GM13976 (cell line): ENCODE results near the gene ETDB.

Experiments used
- DNase-seq: peaks from one replicate; pipeline ENCODE4 v3.0.0; 2012; ENCODE audit warnings: low spot score
- in situ Hi-C: fragments of 300-500 bp; cut with MboI; formaldehyde crosslinking; loops from one replicate; pipeline ENCODE4 v1.12.0; 2022; ENCODE audit warnings: low sequenced_read_pairs, mixed read lengths, inconsistent platforms; ENCODE audit not compliant: unreplicated experiment
- TF ChIP-seq, protein P1 (sequence below): IDR thresholded peaks from 2 replicates; pipeline ENCODE4 v1.5.1; 2012; ENCODE audit warnings: borderline replicate concordance, mild to moderate bottlenecking; ENCODE audit not compliant: insufficient read depth; ENCODE audit errors: extremely low read depth, missing control alignments, control extremely low read depth

Gene ETDB

DNA sequence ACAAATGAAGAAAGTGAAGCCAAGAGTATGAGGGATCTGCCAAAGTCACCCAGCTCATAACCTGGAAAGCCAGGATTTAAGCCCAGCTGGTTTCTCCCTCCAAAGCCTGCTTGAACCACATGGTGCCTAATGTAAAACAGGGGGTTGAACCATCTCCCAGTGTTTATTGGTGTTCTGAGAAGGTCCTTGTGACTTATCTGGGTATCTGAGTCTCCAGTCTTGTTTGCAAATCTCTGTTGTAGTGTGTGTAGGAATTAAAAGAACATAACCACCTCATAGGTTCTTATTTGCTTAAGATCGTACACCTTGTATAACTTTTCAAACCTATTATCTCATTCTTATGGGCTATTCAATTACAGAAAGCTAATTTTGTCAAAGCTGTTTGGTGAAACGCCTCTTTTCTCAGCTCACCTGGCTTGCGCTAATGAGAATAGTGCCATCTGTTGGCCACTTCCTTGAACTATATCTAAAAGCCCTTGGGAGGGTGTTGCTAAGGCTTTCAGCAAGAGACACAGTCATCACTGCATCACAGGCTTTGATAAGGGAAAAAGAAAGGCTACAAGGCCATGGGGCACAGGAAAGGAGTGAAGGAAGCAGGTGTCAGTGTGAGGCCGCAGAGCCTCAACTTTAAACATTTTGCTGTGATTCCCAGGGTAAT, 34.0 kb downstream of the ETDB start:
- DNase-seq = peak; percentile 43
- TF ChIP-seq, protein P1, sequence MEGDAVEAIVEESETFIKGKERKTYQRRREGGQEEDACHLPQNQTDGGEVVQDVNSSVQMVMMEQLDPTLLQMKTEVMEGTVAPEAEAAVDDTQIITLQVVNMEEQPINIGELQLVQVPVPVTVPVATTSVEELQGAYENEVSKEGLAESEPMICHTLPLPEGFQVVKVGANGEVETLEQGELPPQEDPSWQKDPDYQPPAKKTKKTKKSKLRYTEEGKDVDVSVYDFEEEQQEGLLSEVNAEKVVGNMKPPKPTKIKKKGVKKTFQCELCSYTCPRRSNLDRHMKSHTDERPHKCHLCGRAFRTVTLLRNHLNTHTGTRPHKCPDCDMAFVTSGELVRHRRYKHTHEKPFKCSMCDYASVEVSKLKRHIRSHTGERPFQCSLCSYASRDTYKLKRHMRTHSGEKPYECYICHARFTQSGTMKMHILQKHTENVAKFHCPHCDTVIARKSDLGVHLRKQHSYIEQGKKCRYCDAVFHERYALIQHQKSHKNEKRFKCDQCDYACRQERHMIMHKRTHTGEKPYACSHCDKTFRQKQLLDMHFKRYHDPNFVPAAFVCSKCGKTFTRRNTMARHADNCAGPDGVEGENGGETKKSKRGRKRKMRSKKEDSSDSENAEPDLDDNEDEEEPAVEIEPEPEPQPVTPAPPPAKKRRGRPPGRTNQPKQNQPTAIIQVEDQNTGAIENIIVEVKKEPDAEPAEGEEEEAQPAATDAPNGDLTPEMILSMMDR = peak; percentile 59
- in situ Hi-C loops = no loop called here

DNA sequence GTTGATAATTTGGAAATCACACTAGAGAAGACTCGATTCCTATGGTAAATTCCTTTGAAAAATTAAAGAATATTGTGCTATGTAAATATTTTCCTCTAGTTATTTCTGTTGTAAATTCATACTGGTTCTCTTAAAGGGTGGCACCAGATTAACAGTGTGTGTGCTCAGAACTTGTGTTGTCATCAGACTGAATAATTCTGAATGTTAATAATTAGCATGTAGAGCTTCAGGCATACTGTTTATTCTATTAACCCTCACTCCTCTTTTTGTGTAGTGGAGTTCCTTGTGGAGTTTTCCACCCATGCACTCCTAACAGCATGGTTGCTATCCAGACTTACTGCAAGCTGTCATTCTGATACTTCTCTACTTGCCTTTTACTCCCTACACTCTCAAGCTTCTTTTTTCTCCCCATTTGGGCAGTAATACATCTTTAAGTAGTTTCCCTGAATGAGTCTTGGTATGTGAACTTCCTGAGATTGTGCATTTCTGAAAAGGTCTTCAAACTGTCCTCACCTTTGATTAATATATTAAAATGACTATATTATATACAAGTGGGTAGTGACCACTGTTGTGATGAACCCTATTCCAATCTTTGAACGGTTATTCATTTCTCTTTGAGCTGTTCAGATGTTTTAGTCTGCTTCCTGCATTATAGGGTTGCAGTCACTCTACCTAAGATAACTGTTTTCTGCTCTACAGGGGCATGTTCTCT, 38.5 kb downstream of the ETDB start:
- TF ChIP-seq, protein P1 = no peak
- no peak for DNase-seq
- in situ Hi-C loops = no loop called here
